ENCODE results near the gene TNFSF4.

GRCh38 chr1:173255214-173255813, 48.2 kb upstream of the TNFSF4 start:
- TF ChIP-seq POLR2A (IDR thresholded peaks at IDR 0.05; ENCODE audit: low read length) (no peak), GATA1 (IDR thresholded peaks at IDR 0.05; ENCODE audit: low read depth, low read length) (no peak)
